H1 (cell line): Measurements from ENCODE around the gene FANCD2OS. TPM values are rescaled to one million over a fixed set of nuclear protein-coding genes. Genes with fewer than 3 reads are reported as not detected.

Experiments used
- CTCF ChIA-PET: fragments of 300-600 bp; sonication (Branson Sonifier 250); formaldehyde crosslinking; loops from one replicate; lab custom pipeline; 2021; ENCODE audit not compliant: partially characterized antibody; lab: Charles Lee
- POLR2A ChIA-PET: fragments of 300-600 bp; sonication (Branson Sonifier 250); formaldehyde crosslinking; loops from one replicate; lab custom pipeline; 2021; ENCODE audit warnings: inconsistent platforms; ENCODE audit not compliant: partially characterized antibody; lab: Charles Lee
- DNase-seq, 2 experiments: peaks; one replicate each; pipeline versions ENCODE4 v3.0.0 to v3.0.0-alpha.2; 2010 to 2022; ENCODE audit warnings: low spot score in 2 of 2, low read depth in 1 of 2, mixed read lengths in 1 of 2
- FAIRE-seq: peaks from 2 replicates; lab custom pipeline; 2011; peaks lifted over from hg19 to GRCh38; lab: Jason Lieb, UNC
- H2AFZ ChIP-seq: 2 replicates; pipeline ENCODE4 v1.8.1; 2012; ENCODE audit warnings: low read length, inconsistent platforms
- H2AK5ac ChIP-seq: 2 replicates; pipeline ENCODE4 v1.6.1; 2013; ENCODE audit warnings: low read depth, low read length
- H2BK120ac ChIP-seq: replicated peaks from 2 replicates; pipeline ENCODE3; 2013; ENCODE audit warnings: low read depth, low read length, inconsistent platforms
- H2BK12ac ChIP-seq: 2 replicates; pipeline ENCODE4 v1.6.1; 2013; ENCODE audit warnings: low read depth, low read length
- H2BK15ac ChIP-seq: 2 replicates; pipeline ENCODE4 v1.6.1; 2013; ENCODE audit warnings: low read length
- H2BK20ac ChIP-seq: 2 replicates; pipeline ENCODE4 v1.6.1; 2013; ENCODE audit warnings: low read length
- H2BK5ac ChIP-seq: 2 replicates; pipeline ENCODE4 v1.6.1; 2013; ENCODE audit warnings: low read depth, low read length
- H3K14ac ChIP-seq: 2 replicates; pipeline ENCODE4 v1.6.1; 2013; ENCODE audit warnings: inconsistent platforms; ENCODE audit not compliant: insufficient read length
- H3K18ac ChIP-seq: 2 replicates; pipeline ENCODE4 v1.6.1; 2013; ENCODE audit warnings: low read length; ENCODE audit errors: extremely low read depth
- H3K23ac ChIP-seq: 2 replicates; pipeline ENCODE4 v1.6.1; 2013; ENCODE audit warnings: inconsistent platforms; ENCODE audit not compliant: insufficient read length
- H3K23me2 ChIP-seq: 2 replicates; pipeline ENCODE4 v1.6.1; 2013; ENCODE audit warnings: low read depth, low read length
- H3K27ac ChIP-seq: 2 replicates; pipeline ENCODE4 v1.6.1; 2011; ENCODE audit warnings: low read depth, low read length, inconsistent platforms
- H3K27me3 ChIP-seq, 4 experiments: replicated peaks in 1 of 4; 1 replicate in 1 of 4; 2 replicates in 3 of 4; pipeline versions ENCODE4 v1.6.1 to v1.8.1; 2011 to 2013; ENCODE audit warnings: low read length in 3 of 4, mild to moderate bottlenecking in 3 of 4, inconsistent platforms in 2 of 4, mixed read lengths in 2 of 4, moderate library complexity in 1 of 4; ENCODE audit not compliant: control insufficient read depth in 3 of 4, insufficient read depth in 3 of 4; ENCODE audit errors: extremely low read depth in 1 of 4
- H3K36me3 ChIP-seq, 4 experiments: 2 replicates each; pipeline versions ENCODE4 v1.6.1 to v1.8.1; 2011 to 2013; ENCODE audit warnings: mild to moderate bottlenecking in 4 of 4, low read length in 3 of 4, moderate library complexity in 2 of 4, control low read depth in 1 of 4, inconsistent platforms in 1 of 4; ENCODE audit not compliant: insufficient read depth in 4 of 4, control insufficient read depth in 2 of 4
- H3K4ac ChIP-seq: replicated peaks from 2 replicates; pipeline ENCODE3; 2013; ENCODE audit warnings: low read length, low read depth, mixed read lengths, inconsistent platforms; ENCODE audit not compliant: insufficient read length
- H3K4me1 ChIP-seq, 4 experiments: replicated peaks in 1 of 4; 1 replicate in 1 of 4; 2 replicates in 3 of 4; pipeline versions ENCODE4 v1.6.1 to v1.8.1; 2011 to 2013; ENCODE audit warnings: low read length in 3 of 4, inconsistent platforms in 2 of 4, mixed read lengths in 1 of 4; ENCODE audit not compliant: insufficient read depth in 4 of 4, control insufficient read depth in 3 of 4
- H3K4me2 ChIP-seq, 2 experiments: 2 replicates each; pipeline versions ENCODE4 v1.6.1 to v1.8.1; 2011 to 2013; ENCODE audit warnings: low read depth in 2 of 2, low read length in 2 of 2, control low read depth in 1 of 2, inconsistent platforms in 1 of 2, mild to moderate bottlenecking in 1 of 2; ENCODE audit not compliant: insufficient read depth in 1 of 2
- H3K4me3 ChIP-seq, 4 experiments: fragments of 200-600, 300-600 bp in 1 of 4; sonication (generic), shearing (Covaris generic), sonication (Bioruptor Twin) in 1 of 4; 2 replicates each; pipeline versions ENCODE4 v1.5.1 to v1.8.1; 2011 to 2016; ENCODE audit warnings: low read length in 4 of 4, low read depth in 3 of 4, control low read depth in 2 of 4, inconsistent platforms in 2 of 4, mild to moderate bottlenecking in 2 of 4, mixed read lengths in 1 of 4, moderate library complexity in 1 of 4; ENCODE audit not compliant: insufficient read depth in 2 of 4; ENCODE audit errors: extremely low read depth in 1 of 4
- H3K56ac ChIP-seq: replicated peaks from 2 replicates; pipeline ENCODE3; 2013; ENCODE audit warnings: low read depth, mild to moderate bottlenecking, mixed read lengths, low read length, inconsistent platforms; ENCODE audit not compliant: insufficient read length
- H3K79me1 ChIP-seq: 2 replicates; pipeline ENCODE4 v1.6.1; 2013; ENCODE audit warnings: low read depth, low read length, control low read depth
- H3K79me2 ChIP-seq, 2 experiments: 2 replicates each; pipeline versions ENCODE4 v1.6.1 to v1.8.1; 2012 to 2013; ENCODE audit warnings: low read length in 2 of 2, mild to moderate bottlenecking in 2 of 2, inconsistent platforms in 1 of 2; ENCODE audit not compliant: insufficient read depth in 2 of 2, control insufficient read depth in 1 of 2
- H3K9ac ChIP-seq, 4 experiments: replicated peaks in 1 of 4; 1 replicate in 1 of 4; 2 replicates in 3 of 4; pipeline versions ENCODE4 v1.6.1 to v1.8.1; 2011 to 2013; ENCODE audit warnings: low read depth in 3 of 4, low read length in 3 of 4, control low read depth in 2 of 4, mild to moderate bottlenecking in 2 of 4, moderate library complexity in 2 of 4, inconsistent platforms in 1 of 4; ENCODE audit errors: extremely low read depth in 1 of 4
- H3K9me3 ChIP-seq, 2 experiments: 2 replicates each; pipeline versions ENCODE4 v1.6.1 to v1.8.1; 2012 to 2013; ENCODE audit warnings: mild to moderate bottlenecking in 2 of 2, moderate library complexity in 2 of 2, control low read depth in 1 of 2, inconsistent platforms in 1 of 2, low read depth in 1 of 2, low read length in 1 of 2, mixed read lengths in 1 of 2; ENCODE audit not compliant: insufficient read depth in 2 of 2
- H4K20me1 ChIP-seq, 2 experiments: replicated peaks in 1 of 2; 2 replicates each; pipeline versions ENCODE3 to v1.8.1; 2011 to 2013; ENCODE audit warnings: inconsistent platforms in 2 of 2, low read length in 2 of 2, mild to moderate bottlenecking in 1 of 2; ENCODE audit not compliant: insufficient read depth in 2 of 2, control insufficient read depth in 1 of 2
- H4K5ac ChIP-seq: 2 replicates; pipeline ENCODE4 v1.6.1; 2013; ENCODE audit warnings: low read length, low read depth, mixed read lengths, inconsistent platforms; ENCODE audit not compliant: insufficient read length
- H4K8ac ChIP-seq: 2 replicates; pipeline ENCODE4 v1.8.0; 2013; ENCODE audit warnings: mild to moderate bottlenecking, moderate library complexity, low read length, inconsistent platforms; ENCODE audit not compliant: insufficient read depth; ENCODE audit errors: extremely low read depth
- H4K91ac ChIP-seq: replicated peaks from 2 replicates; pipeline ENCODE3; 2013; ENCODE audit warnings: low read length, mixed read lengths, inconsistent platforms; ENCODE audit not compliant: insufficient read length
- HDAC6 ChIP-seq: IDR thresholded peaks from one replicate; pipeline ENCODE4 v1.7.1; 2012; ENCODE audit warnings: low read depth, mild to moderate bottlenecking, inconsistent platforms, low read length, moderate library complexity
- NRF1 ChIP-seq: IDR thresholded peaks from 2 replicates; pipeline ENCODE4 v1.6.1; 2011; ENCODE audit warnings: mild to moderate bottlenecking, low read depth, low read length, improper control_type of control experiment
- RBBP5 ChIP-seq: IDR thresholded peaks from 2 replicates; pipeline ENCODE4 v1.7.1; 2012; ENCODE audit warnings: low read depth, mild to moderate bottlenecking, inconsistent platforms, low read length, moderate library complexity, borderline replicate concordance
- TAF1 ChIP-seq: IDR thresholded peaks from 2 replicates; pipeline ENCODE4 v1.6.1; 2011; ENCODE audit warnings: mild to moderate bottlenecking, low read depth, low read length
- WGBS, 2 experiments: shearing (Covaris generic) in 1 of 2; methylation state at CpG; one replicate each; pipeline versions ENCODE4 v1.1.6 to v1.1.7; 2013 to 2015; ENCODE audit warnings: low lambda C conversion rate in 2 of 2, mixed read lengths in 2 of 2, inconsistent platforms in 1 of 2, low coverage in 1 of 2, missing lambda C conversion rate in 1 of 2; ENCODE audit not compliant: insufficient replicate concordance in 2 of 2, insufficient coverage in 1 of 2, insufficient read length in 1 of 2; ENCODE audit errors: extremely low coverage in 1 of 2, missing lambda C conversion rate in 1 of 2; 5-methylcytosine and 5-hydroxymethylcytosine counted together
- polyA plus RNA-seq, 7 experiments: library from polyadenylated mRNA; depleted of rRNA in 3 of 7; stranded (reverse) in 5 of 7; unstranded in 2 of 7; fragments of >200 nt in 5 of 7; fragments of 200-250 nt in 2 of 7; gene quantifications; 1 replicate in 5 of 7; 2 replicates in 1 of 7; 4 replicates in 1 of 7; pipeline versions ENCODE4 v1.2.1 to v1.2.3, GENCODE V29; 2011 to 2013; ENCODE audit warnings: missing spikeins in 2 of 7, mixed read lengths in 2 of 7
- total RNA-seq: library from RNA; stranded (reverse); fragmentation: NEBNext Ultra II Directional; extraction: Animal tissue kit (Norgen Biotek cat#: 25700); gene quantifications from 2 replicates; pipeline ENCODE4 v1.2.1, GENCODE V29; 2021

Gene FANCD2OS
- total and polyA plus RNA-seq, 2 of the 8 experiments (the other 6 are each of a cell fraction or from before 2014, with no cell fraction given), result not detected

GRCh38 chr3:10106919-10107318 is 1.1 kb downstream of the FANCD2OS start:
- Histone ChIP-seq H3K36me3 (peaks cover 0 to 2% (median 0%) of the 10 kb centered on the region in 4 experiments; a peak in 1 of 8 replicates), H3K4me3 (no peak overlapping the region), H3K23me2 (no peaks in the 10 kb centered on the region), H3K79me1 (no peaks in the 10 kb centered on the region), H2BK15ac (no peak overlapping the region), H3K27ac (no peak overlapping the region), H4K5ac (no peak overlapping the region), H2BK12ac (no peak overlapping the region), H2AFZ (no peak overlapping the region), H3K18ac (no peak overlapping the region), H4K8ac (no peak overlapping the region), H2BK120ac (no peak overlapping the region), H3K79me2 (no peaks in the 10 kb centered on the region), H3K9me3 (no peaks in the 10 kb centered on the region), H2AK5ac (no peak overlapping the region), H3K14ac (no peak overlapping the region), H4K20me1 (no peaks in the 10 kb centered on the region), H2BK5ac (no peak overlapping the region), H4K91ac (no peak overlapping the region), H3K27me3 (no peaks in the 10 kb centered on the region), H3K9ac (no peak overlapping the region), H3K4ac (no peak overlapping the region), H2BK20ac (no peak overlapping the region), H3K23ac (no peak overlapping the region), H3K56ac (no peak overlapping the region), H3K4me2 (no peak overlapping the region), H3K4me1 (no peaks in the 10 kb centered on the region)
- TF ChIP-seq TAF1 (no peak), HDAC6 (no peak), NRF1 (no peak), RBBP5 (no peak)
- FAIRE-seq, result no peak
- no peak for DNase-seq
- ChIA-PET CTCF (interaction anchor here (1.1 kb wide), 1 partner anchor 57 kb away, joined by 3 read pairs; no protein-coding TSS in a partner anchor), POLR2A (no interaction called here)
- 89% methylated on average over 2 of the region's 2 CpGs; no CpG with 5 or more reads in 1 of the 2 experiments for WGBS, 2 experiments
